Upper lobe of left lung (tissue), 6 donors: ENCODE results near the gene SARNP. TPM values are rescaled to one million over a fixed set of nuclear protein-coding genes. Genes with fewer than 3 reads are reported as not detected.
A peak's percentile ranks its signal among the peaks of the same experiment; 100 is the strongest.
"Not testable (repeated sequence)": the region's sequence is repeated elsewhere in the genome, so short reads cannot be mapped to it uniquely, and the experiment has no call there.

Source experiments
- ATAC-seq, 2 donors: fragments of 200-7000 bp; cut with Tn5 transposase; one replicate each; pipeline ENCODE4 v1.9.1; 2022; ENCODE audit warnings: mild to moderate bottlenecking in 2 of 2, moderate library complexity in 2 of 2; ENCODE audit not compliant: low FRiP score in 2 of 2
- DNase-seq, 2 donors: peaks; one replicate each; pipeline ENCODE4 v3.0.0-alpha.2; 2019 to 2020
- H3K27ac ChIP-seq, 4 donors: fragments of 200-600 bp; sonication (generic); one replicate each; pipeline ENCODE4 v1.5.1; 2016 to 2019
- H3K27me3 ChIP-seq, 4 donors: fragments of 200-600 bp; sonication (generic); one replicate each; pipeline ENCODE4 v1.5.1; 2017 to 2019
- H3K36me3 ChIP-seq, 4 donors: fragments of 200-600 bp; sonication (generic); one replicate each; pipeline ENCODE4 v1.5.1; 2016 to 2019
- H3K4me1 ChIP-seq, 4 donors: fragments of 200-600 bp; sonication (generic); one replicate each; pipeline ENCODE4 v1.5.1; 2018 to 2019
- H3K4me3 ChIP-seq, 4 donors: fragments of 200-600 bp; sonication (generic); one replicate each; pipeline ENCODE4 v1.5.1; 2017 to 2019; ENCODE audit warnings: mild to moderate bottlenecking in 2 of 4, moderate library complexity in 1 of 4
- H3K9me3 ChIP-seq, 4 donors: fragments of 200-600 bp; sonication (generic); one replicate each; pipeline ENCODE4 v1.5.1; 2018 to 2019
- CTCF ChIP-seq, 6 experiments: fragments of 450-650 bp in 4 of 6; fragments of 200-600 bp in 2 of 6; sonication (generic) in 2 of 6; IDR thresholded peaks; one replicate each; pipeline ENCODE4 v1.5.1; 2016 to 2019; ENCODE audit warnings: antibody characterized with exemption in 6 of 6
- EP300 ChIP-seq, 4 donors: sonication (generic); formaldehyde crosslinking; IDR thresholded peaks; one replicate each; pipeline ENCODE4 v1.5.1; 2017; ENCODE audit warnings: antibody characterized with exemption in 4 of 4, control low read depth in 2 of 4
- POLR2A ChIP-seq, 4 donors: fragments of 450-650 bp; IDR thresholded peaks; one replicate each; pipeline ENCODE4 v1.5.1; 2016 to 2017; ENCODE audit warnings: antibody characterized with exemption in 4 of 4, mild to moderate bottlenecking in 2 of 4
- POLR2AphosphoS5 ChIP-seq, 2 donors: sonication (generic); formaldehyde crosslinking; IDR thresholded peaks; one replicate each; pipeline ENCODE4 v1.5.1; 2017; ENCODE audit warnings: antibody characterized with exemption in 2 of 2
- whole genome bisulfite sequencing, 2 donors: methylation state at CpG; one replicate each; pipeline ENCODE4 v1.1.5; 2017 to 2018; 5-methylcytosine and 5-hydroxymethylcytosine counted together
- total RNA-seq, 6 donors: library from RNA; depleted of rRNA in 4 of 6; stranded (reverse); fragments of >200 nt in 4 of 6; gene quantifications; one replicate each; pipeline versions ENCODE4 v1.1.0 to v1.2.1, GENCODE V29; 2016 to 2021
- donor health status: DM: no; HTN: no; CAD: no; lungs with moderate emphysema.
- donor health status: DM: no; HTN: yes; CAD: no; lungs with severe emphysema.

Gene SARNP
- total RNA-seq, 6 donors from 2014 or later, result 39.1 to 69.3 (median 54.9) TPM

GRCh38 chr12:55760663-55761062 lies 56.9 kb downstream of the SARNP start:
- Histone ChIP-seq H3K4me1 (no peaks in the 10 kb centered on the region), H3K36me3 (peaks cover 20 to 75% (median 46%) of the 10 kb centered on the region in 4 donors), H3K27me3 (no peaks in the 10 kb centered on the region), H3K9me3 (no peaks in the 10 kb centered on the region), H3K4me3 (no peak overlapping the region), H3K27ac (no peak overlapping the region)
- no peak for ATAC-seq
- 91 to 96% methylated on average over 6 of the region's 6 CpGs for WGBS, 2 donors
- no peak for TF ChIP-seq POLR2AphosphoS5 (IDR thresholded peaks at IDR 0.05)
- no peak for TF ChIP-seq POLR2A (IDR thresholded peaks at IDR 0.05)
- TF ChIP-seq EP300 (IDR thresholded peaks at IDR 0.05), result no peak
- TF ChIP-seq CTCF (IDR thresholded peaks at IDR 0.05), result no peak
- no peak for DNase-seq

GRCh38 chr12:55758575-55758974 lies 58.9 kb downstream of the SARNP start:
- H3K27ac ChIP-seq, H3K4me1 ChIP-seq, ATAC-seq, H3K4me3 ChIP-seq, H3K27me3 ChIP-seq, H3K9me3 ChIP-seq, DNase-seq: not testable (repeated sequence)
- WGBS, 2 donors, result 97% methylated on average over 4 of the region's 4 CpGs
- H3K36me3 ChIP-seq, result peaks cover 16 to 83% (median 48%) of the 10 kb centered on the region in 4 donors

GRCh38 chr12:55757701-55758100 lies 59.8 kb downstream of the SARNP start:
- WGBS, 2 donors, result 83 to 93% methylated on average over 2 of the region's 2 CpGs
- H3K9me3 ChIP-seq, result no peaks in the 10 kb centered on the region

GRCh38 chr12:55755246-55755645 lies 62.3 kb downstream of the SARNP start:
- Histone ChIP-seq H3K4me3 (no peak overlapping the region), H3K9me3 (no peaks in the 10 kb centered on the region), H3K4me1 (no peaks in the 10 kb centered on the region), H3K27me3 (no peaks in the 10 kb centered on the region), H3K36me3 (peaks cover 19 to 87% (median 64%) of the 10 kb centered on the region in 4 donors), H3K27ac (no peak overlapping the region)
- WGBS, 2 donors, result 50 to 58% methylated on average over 2 of the region's 2 CpGs
- DNase-seq (no peak), ATAC-seq (no peak)
- no peak for TF ChIP-seq POLR2AphosphoS5 (IDR thresholded peaks at IDR 0.05)
- no peak for TF ChIP-seq POLR2A (IDR thresholded peaks at IDR 0.05)
- TF ChIP-seq CTCF (IDR thresholded peaks at IDR 0.05), result no peak
- no peak for TF ChIP-seq EP300 (IDR thresholded peaks at IDR 0.05)

More at GRCh38 chr12:55757701-55758100, 59.8 kb downstream of the SARNP start:
- H3K27me3 ChIP-seq, result no peaks in the 10 kb centered on the region
- no peaks in the 10 kb centered on the region for H3K4me1 ChIP-seq
- H3K27ac ChIP-seq, result no peak overlapping the region
- H3K4me3 ChIP-seq, result no peak overlapping the region
- DNase-seq (no peak), ATAC-seq (no peak)
- peaks cover 16 to 82% (median 52%) of the 10 kb centered on the region in 4 donors for H3K36me3 ChIP-seq
- TF ChIP-seq CTCF (IDR thresholded peaks at IDR 0.05) (no peak), POLR2A (IDR thresholded peaks at IDR 0.05) (no peak), POLR2AphosphoS5 (IDR thresholded peaks at IDR 0.05) (no peak), EP300 (IDR thresholded peaks at IDR 0.05) (no peak)

- WGBS, 2 donors, result 91 to 95% methylated on average over 18 of the region's 18 CpGs
- peaks cover 10 to 23% (median 17%) of the 10 kb centered on the region in 4 donors for H3K4me1 ChIP-seq
- peaks cover 3 to 25% (median 25%) of the 10 kb centered on the region in 4 donors for H3K36me3 ChIP-seq
- no peak for ATAC-seq
- no peaks in the 10 kb centered on the region for H3K9me3 ChIP-seq
- H3K27me3 ChIP-seq, result peaks cover 0 to 4% (median 2%) of the 10 kb centered on the region in 4 donors
- no peak for TF ChIP-seq CTCF (IDR thresholded peaks at IDR 0.05)
- no peak for TF ChIP-seq EP300 (IDR thresholded peaks at IDR 0.05)
- TF ChIP-seq POLR2AphosphoS5 (IDR thresholded peaks at IDR 0.05), result no peak
- TF ChIP-seq POLR2A (IDR thresholded peaks at IDR 0.05), result no peak
- H3K4me3 ChIP-seq, result no peak overlapping the region
- no peak overlapping the region for H3K27ac ChIP-seq
- peak in 1 of 2 donors; percentile 64 for DNase-seq
Measured at GRCh38 chr12:55748230-55748993, 69.1 kb downstream of the SARNP start.
